ENCODE results near the gene SPACA6. TPM values are rescaled to one million over a fixed set of nuclear protein-coding genes. Genes with fewer than 3 reads are reported as not detected.
A peak's percentile ranks its signal among the peaks of the same experiment; 100 is the strongest.

The SPACA6 gene
- total RNA-seq, 1 experiment from 2014 or later = 29.5 TPM

GRCh38 chr19:51680474-51680873 lies 12.7 kb upstream of the SPACA6 start:
- no peaks in the 10 kb centered on the region for H3K9me3 ChIP-seq (ENCODE audit: insufficient read depth, low read depth)
- intact Hi-C loops (cut with micrococcal nuclease; ENCODE audit: unreplicated experiment) = loop anchor here (10.0 kb wide), 1 partner anchor 316 kb away; the partner anchor contains the start of genes CLDND2 and ETFB
- CTCF ChIA-PET = no interaction called here

GRCh38 chr19:51681286-51681941 lies 11.7 kb upstream of the SPACA6 start:
- no TSS peak for BruUV-seq (replicated peaks)
- intact Hi-C loops (cut with micrococcal nuclease; ENCODE audit: unreplicated experiment) = loop anchor here (10.0 kb wide), 1 partner anchor 317 kb away; the partner anchor contains the start of genes CLDND2 and ETFB
- Histone ChIP-seq H3K79me2 (ENCODE audit: low read depth) (no peaks in the 10 kb centered on the region), H3K9me2 (ENCODE audit: insufficient read depth) (no peaks in the 10 kb centered on the region), H3K27ac (no peak overlapping the region), H3K4me2 (no peak overlapping the region), H3K27me3 (ENCODE audit: insufficient read depth, low read depth) (peaks cover 38% of the 10 kb centered on the region), H3K36me3 (ENCODE audit: low read depth) (no peaks in the 10 kb centered on the region), H3K4me1 (replicated peaks; ENCODE audit: insufficient read depth) (no peaks in the 10 kb centered on the region), H3F3A (ENCODE audit: insufficient read depth, low read depth) (no peaks in the 10 kb centered on the region), H2AFZ (no peak overlapping the region), H4K20me1 (ENCODE audit: insufficient read depth) (no peaks in the 10 kb centered on the region), H3K9me3 (ENCODE audit: insufficient read depth, low read depth) (no peaks in the 10 kb centered on the region), H3K4me3 (no peak overlapping the region)
- TF ChIP-seq EZH2 (IDR thresholded peaks at IDR 0.05; ENCODE audit: low read depth) (no peak), CTCF (conservative IDR thresholded peaks at IDR 0.05) (no peak)
- ChIA-PET POLR2A (ENCODE audit: unreplicated experiment) (no interaction called here), CTCF (no interaction called here)
- peak in 1 of 2 experiments; percentile 67 for DNase-seq

More at GRCh38 chr19:51680474-51680873, 12.7 kb upstream of the SPACA6 start:
- no peaks in the 10 kb centered on the region for H3K9me2 ChIP-seq (ENCODE audit: insufficient read depth)
- no peaks in the 10 kb centered on the region for H3K36me3 ChIP-seq (ENCODE audit: low read depth)
- no peak overlapping the region for H3K4me3 ChIP-seq
- no peak overlapping the region for H3K27ac ChIP-seq
- no peaks in the 10 kb centered on the region for H3K79me2 ChIP-seq (ENCODE audit: low read depth)
- BruUV-seq (replicated peaks) = no TSS peak
- POLR2A ChIA-PET (ENCODE audit: unreplicated experiment) = no interaction called here
- H4K20me1 ChIP-seq (ENCODE audit: insufficient read depth) = no peaks in the 10 kb centered on the region
- H3K27me3 ChIP-seq (ENCODE audit: insufficient read depth, low read depth) = peaks cover 38% of the 10 kb centered on the region
- TF ChIP-seq CTCF (conservative IDR thresholded peaks at IDR 0.05) = no peak
- no peak for TF ChIP-seq EZH2 (IDR thresholded peaks at IDR 0.05; ENCODE audit: low read depth)
- no peak for DNase-seq
- H2AFZ ChIP-seq = no peak overlapping the region
- no peak overlapping the region for H3K4me2 ChIP-seq
- H3F3A ChIP-seq (ENCODE audit: insufficient read depth, low read depth) = no peaks in the 10 kb centered on the region
- no peaks in the 10 kb centered on the region for H3K4me1 ChIP-seq (replicated peaks; ENCODE audit: insufficient read depth)

GRCh38 chr19:51686171-51686570 lies 7.0 kb upstream of the SPACA6 start:
- ChIA-PET POLR2A (ENCODE audit: unreplicated experiment) (no interaction called here), CTCF (no interaction called here)
- intact Hi-C loops (cut with micrococcal nuclease; ENCODE audit: unreplicated experiment) = loop anchor here (5.0 to 10.0 kb wide), 2 partner anchors 321 to 916 kb away; partner anchors contain the start of genes CLDND2 and ETFB
- TF ChIP-seq CTCF (conservative IDR thresholded peaks at IDR 0.05) (no peak), EZH2 (IDR thresholded peaks at IDR 0.05; ENCODE audit: low read depth) (no peak)
- H3K9me3 ChIP-seq (ENCODE audit: insufficient read depth, low read depth) = no peaks in the 10 kb centered on the region
- DNase-seq = no peak
- peaks cover 14% of the 10 kb centered on the region for H3K79me2 ChIP-seq (ENCODE audit: low read depth)
- no peak overlapping the region for H3K27ac ChIP-seq
- H3K4me2 ChIP-seq = no peak overlapping the region
- H3K4me3 ChIP-seq = no peak overlapping the region
- H3F3A ChIP-seq (ENCODE audit: insufficient read depth, low read depth) = peaks cover 18% of the 10 kb centered on the region; the same call in 1 of the 2 replicates
- no peak overlapping the region for H2AFZ ChIP-seq
- H3K4me1 ChIP-seq (replicated peaks; ENCODE audit: insufficient read depth) = peaks cover 28% of the 10 kb centered on the region
- H3K27me3 ChIP-seq (ENCODE audit: insufficient read depth, low read depth) = peaks cover 3% of the 10 kb centered on the region; the same call in 1 of the 2 replicates
- no peaks in the 10 kb centered on the region for H3K36me3 ChIP-seq (ENCODE audit: low read depth)
- no peaks in the 10 kb centered on the region for H4K20me1 ChIP-seq (ENCODE audit: insufficient read depth)
- H3K9me2 ChIP-seq (ENCODE audit: insufficient read depth) = no peaks in the 10 kb centered on the region
- no TSS peak for BruUV-seq (replicated peaks)

Data from PC-9 (cell line).